ENCODE results near the gene PLEKHA4.

DNA sequence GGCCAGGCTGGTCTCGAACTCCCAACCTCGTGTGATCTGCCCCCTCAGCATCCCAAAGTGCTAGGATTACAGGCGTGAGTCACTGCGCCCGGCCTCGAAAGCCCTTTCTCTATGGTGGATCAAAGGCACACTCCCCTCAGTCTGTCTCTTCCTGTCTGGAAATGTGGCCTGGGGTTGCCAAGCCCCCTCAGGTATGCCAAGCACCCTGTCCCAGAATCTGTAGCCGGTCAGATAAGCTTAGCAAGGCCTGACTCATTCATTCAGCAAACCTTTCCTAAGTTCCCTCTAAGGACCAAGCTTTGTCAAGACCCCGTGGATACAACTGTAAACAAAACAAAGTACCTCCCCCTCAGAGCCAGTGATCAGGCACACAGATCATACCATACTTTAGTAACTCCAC lies 45.8 kb upstream of the PLEKHA4 start:
- TF ChIP-seq, protein P1, sequence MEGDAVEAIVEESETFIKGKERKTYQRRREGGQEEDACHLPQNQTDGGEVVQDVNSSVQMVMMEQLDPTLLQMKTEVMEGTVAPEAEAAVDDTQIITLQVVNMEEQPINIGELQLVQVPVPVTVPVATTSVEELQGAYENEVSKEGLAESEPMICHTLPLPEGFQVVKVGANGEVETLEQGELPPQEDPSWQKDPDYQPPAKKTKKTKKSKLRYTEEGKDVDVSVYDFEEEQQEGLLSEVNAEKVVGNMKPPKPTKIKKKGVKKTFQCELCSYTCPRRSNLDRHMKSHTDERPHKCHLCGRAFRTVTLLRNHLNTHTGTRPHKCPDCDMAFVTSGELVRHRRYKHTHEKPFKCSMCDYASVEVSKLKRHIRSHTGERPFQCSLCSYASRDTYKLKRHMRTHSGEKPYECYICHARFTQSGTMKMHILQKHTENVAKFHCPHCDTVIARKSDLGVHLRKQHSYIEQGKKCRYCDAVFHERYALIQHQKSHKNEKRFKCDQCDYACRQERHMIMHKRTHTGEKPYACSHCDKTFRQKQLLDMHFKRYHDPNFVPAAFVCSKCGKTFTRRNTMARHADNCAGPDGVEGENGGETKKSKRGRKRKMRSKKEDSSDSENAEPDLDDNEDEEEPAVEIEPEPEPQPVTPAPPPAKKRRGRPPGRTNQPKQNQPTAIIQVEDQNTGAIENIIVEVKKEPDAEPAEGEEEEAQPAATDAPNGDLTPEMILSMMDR (conservative IDR thresholded peaks at IDR 0.05; ENCODE audit: low read length): no peak
- no peak for TF ChIP-seq EZH2phosphoT487 (IDR thresholded peaks at IDR 0.05; ENCODE audit: borderline replicate concordance, low read depth, low read length)

All from OCI-LY7 (cell line).